Stomach (tissue), 9 donors: Measurements from ENCODE around the gene B4GALNT4. TPM values are rescaled to one million over a fixed set of nuclear protein-coding genes. Genes with fewer than 3 reads are reported as not detected.

Experiments used
- DNase-seq, 2 donors: peaks; one replicate each; pipeline versions ENCODE4 v3.0.0 to v3.0.0-alpha.2; 2013 to 2019
- H3K27ac ChIP-seq, 5 donors: fragments of 200-600 bp in 4 of 5; sonication (generic) in 4 of 5; one replicate each; pipeline ENCODE4 v1.5.1; 2013 to 2019; ENCODE audit warnings: mild to moderate bottlenecking in 1 of 5, moderate library complexity in 1 of 5
- H3K27me3 ChIP-seq, 3 donors: fragments of 200-600 bp; sonication (generic); one replicate each; pipeline ENCODE4 v1.5.1; 2017 to 2019; ENCODE audit warnings: mixed run types in 1 of 3
- H3K36me3 ChIP-seq, 4 donors: fragments of 200-600 bp; sonication (generic); 1 replicate in 3 of 4; 2 replicates in 1 of 4; pipeline ENCODE4 v1.5.1; 2016 to 2019
- H3K4me1 ChIP-seq, 4 donors: fragments of 200-600 bp; sonication (generic); one replicate each; pipeline ENCODE4 v1.5.1; 2016 to 2019
- H3K4me3 ChIP-seq, 4 donors: fragments of 200-600 bp; sonication (generic) in 3 of 4; one replicate each; pipeline ENCODE4 v1.5.1; 2016 to 2019; ENCODE audit warnings: mild to moderate bottlenecking in 1 of 4
- H3K9me3 ChIP-seq, 4 donors: fragments of 200-600 bp; sonication (generic); one replicate each; pipeline ENCODE4 v1.5.1; 2016 to 2019
- CTCF ChIP-seq, 7 experiments: fragments of 450-650 bp in 4 of 7; fragments of 200-600 bp in 3 of 7; sonication (generic) in 3 of 7; IDR thresholded peaks; one replicate each; pipeline ENCODE4 v1.5.1; 2016 to 2019; ENCODE audit warnings: antibody characterized with exemption in 7 of 7, control low read depth in 2 of 7, mild to moderate bottlenecking in 1 of 7
- EP300 ChIP-seq: sonication (generic); formaldehyde crosslinking; IDR thresholded peaks from one replicate; pipeline ENCODE4 v1.6.1; 2017; ENCODE audit warnings: antibody characterized with exemption
- POLR2A ChIP-seq, 4 donors: fragments of 450-650 bp; IDR thresholded peaks; one replicate each; pipeline ENCODE4 v1.6.1; 2016; ENCODE audit warnings: antibody characterized with exemption in 4 of 4, control low read depth in 2 of 4, mild to moderate bottlenecking in 1 of 4, moderate library complexity in 1 of 4
- POLR2AphosphoS5 ChIP-seq, 3 donors: sonication (generic); formaldehyde crosslinking; IDR thresholded peaks; one replicate each; pipeline ENCODE4 v1.6.1; 2016; ENCODE audit warnings: antibody characterized with exemption in 3 of 3
- WGBS, 5 donors: extraction: QIAGEN DNeasy Blood & Tissue Kit in 3 of 5; methylation state at CpG; one replicate each; pipeline versions ENCODE4 v1.1.5 to v1.1.7; 2013 to 2018; 5-methylcytosine and 5-hydroxymethylcytosine counted together
- intact Hi-C: fragments of 100-400 bp; cut with DNase I; formaldehyde crosslinking; loops from one replicate; pipeline ENCODE4 v1.15.1; 2023; ENCODE audit warnings: low total_unique reads
- polyA plus RNA-seq, 3 donors: library from polyadenylated mRNA; stranded (reverse); fragments of 200-250 nt; gene quantifications; one replicate each; pipeline ENCODE4 v1.2.3, GENCODE V29; 2013
- total RNA-seq, 5 donors: library from RNA; depleted of rRNA; stranded (reverse); fragments of >200 nt; gene quantifications; one replicate each; pipeline versions ENCODE4 v1.1.0 to v1.2.3, GENCODE V29; 2014 to 2016
- donor health status: healthy with polysubstance abuse.
- donor health status: Bipolar disorder and iron deficiency.
- donor health status: healthy.

B4GALNT4 gene
- total and polyA plus RNA-seq, 8 donors = 0.45 to 8.8 (median 4.3) TPM; not detected in 2

- DNase-seq = peak; percentile 93 to 97
- H3K4me3 ChIP-seq = peak overlapping the region; percentile 40 to 53 (median 46)
- WGBS, 5 donors = 4 to 13% (median 7%) methylated on average over 18 to 76 of the region's 76 CpGs
- H3K27ac ChIP-seq = peak overlapping the region; percentile 81 to 99 (median 95)
- intact Hi-C loops = no loop called here
- peaks cover 23 to 41% (median 33%) of the 10 kb centered on the region in 4 donors for H3K4me1 ChIP-seq
- no peaks in the 10 kb centered on the region for H3K36me3 ChIP-seq
- H3K9me3 ChIP-seq = peaks cover 0 to under 1% (median under 1%) of the 10 kb centered on the region in 4 donors
- TF ChIP-seq POLR2A (IDR thresholded peaks at IDR 0.05) = no peak
- TF ChIP-seq CTCF (IDR thresholded peaks at IDR 0.05) = no peak
- TF ChIP-seq POLR2AphosphoS5 (IDR thresholded peaks at IDR 0.05) = peak; percentile 59 to 89 (median 85)
- TF ChIP-seq EP300 = peak; percentile 81
- peaks cover 0 to 14% (median 0%) of the 10 kb centered on the region in 3 donors for H3K27me3 ChIP-seq
Measured at GRCh38 chr11:355581-356458, 13.5 kb upstream of the B4GALNT4 start.

- peaks cover 23 to 41% (median 30%) of the 10 kb centered on the region in 4 donors for H3K4me1 ChIP-seq
- H3K27me3 ChIP-seq = peaks cover 0 to 14% (median 0%) of the 10 kb centered on the region in 3 donors
- peak in 1 of 2 donors; percentile 1 for DNase-seq
- H3K4me3 ChIP-seq = no peak overlapping the region
- no peak overlapping the region for H3K27ac ChIP-seq
- peaks cover 0 to 8% (median 7%) of the 10 kb centered on the region in 4 donors for H3K9me3 ChIP-seq
- 73 to 90% (median 81%) methylated on average over 6 of the region's 6 CpGs for WGBS, 5 donors
- no peaks in the 10 kb centered on the region for H3K36me3 ChIP-seq
- intact Hi-C loops = no loop called here
- TF ChIP-seq CTCF (IDR thresholded peaks at IDR 0.05) (no peak), EP300 (no peak), POLR2A (IDR thresholded peaks at IDR 0.05) (no peak), POLR2AphosphoS5 (IDR thresholded peaks at IDR 0.05) (no peak)
Measured at GRCh38 chr11:356610-357009, 12.7 kb upstream of the B4GALNT4 start.

GRCh38 chr11:357582-357981 lies 11.7 kb upstream of the B4GALNT4 start:
- Histone ChIP-seq H3K36me3 (no peaks in the 10 kb centered on the region), H3K9me3 (peaks cover 0 to 10% (median 8%) of the 10 kb centered on the region in 4 donors), H3K27ac (no peak overlapping the region), H3K27me3 (peaks cover 0 to 14% (median 0%) of the 10 kb centered on the region in 3 donors), H3K4me1 (peaks cover 23 to 40% (median 27%) of the 10 kb centered on the region in 4 donors), H3K4me3 (no peak overlapping the region)
- WGBS, 5 donors = 93 to 97% (median 93%) methylated on average over 4 of the region's 4 CpGs
- TF ChIP-seq CTCF (IDR thresholded peaks at IDR 0.05) = no peak
- TF ChIP-seq EP300 = no peak
- no peak for TF ChIP-seq POLR2AphosphoS5 (IDR thresholded peaks at IDR 0.05)
- no peak for TF ChIP-seq POLR2A (IDR thresholded peaks at IDR 0.05)
- DNase-seq = no peak
- intact Hi-C loops = no loop called here

GRCh38 chr11:358129-358800 lies 11.0 kb upstream of the B4GALNT4 start:
- TF ChIP-seq POLR2AphosphoS5 (IDR thresholded peaks at IDR 0.05) (no peak), CTCF (IDR thresholded peaks at IDR 0.05) (no peak), EP300 (no peak), POLR2A (IDR thresholded peaks at IDR 0.05) (no peak)
- intact Hi-C loops = no loop called here
- DNase-seq = peak in 1 of 2 donors; percentile 34

More at GRCh38 chr11:358129-358800, 11.0 kb upstream of the B4GALNT4 start:
- H3K4me3 ChIP-seq = no peak overlapping the region
- H3K4me1 ChIP-seq = peaks cover 18 to 34% (median 20%) of the 10 kb centered on the region in 4 donors
- no peak overlapping the region for H3K27ac ChIP-seq
- H3K27me3 ChIP-seq = peaks cover 0 to 14% (median 0%) of the 10 kb centered on the region in 3 donors
- peaks cover 0 to 10% (median 8%) of the 10 kb centered on the region in 4 donors for H3K9me3 ChIP-seq
- no peaks in the 10 kb centered on the region for H3K36me3 ChIP-seq
- 41 to 69% (median 50%) methylated on average over 34 of the region's 34 CpGs for WGBS, 5 donors
